ENCODE data around the gene ARMC7. TPM values are rescaled to one million over a fixed set of nuclear protein-coding genes. Genes with fewer than 3 reads are reported as not detected.
A peak's percentile ranks its signal among the peaks of the same experiment; 100 is the strongest.
"Not testable (repeated sequence)": the region's sequence is repeated elsewhere in the genome, so short reads cannot be mapped to it uniquely, and the experiment has no call there.

ARMC7 gene
- total RNA-seq, 4 donors from 2014 or later = 7.5 to 15.5 (median 10.5) TPM

DNA sequence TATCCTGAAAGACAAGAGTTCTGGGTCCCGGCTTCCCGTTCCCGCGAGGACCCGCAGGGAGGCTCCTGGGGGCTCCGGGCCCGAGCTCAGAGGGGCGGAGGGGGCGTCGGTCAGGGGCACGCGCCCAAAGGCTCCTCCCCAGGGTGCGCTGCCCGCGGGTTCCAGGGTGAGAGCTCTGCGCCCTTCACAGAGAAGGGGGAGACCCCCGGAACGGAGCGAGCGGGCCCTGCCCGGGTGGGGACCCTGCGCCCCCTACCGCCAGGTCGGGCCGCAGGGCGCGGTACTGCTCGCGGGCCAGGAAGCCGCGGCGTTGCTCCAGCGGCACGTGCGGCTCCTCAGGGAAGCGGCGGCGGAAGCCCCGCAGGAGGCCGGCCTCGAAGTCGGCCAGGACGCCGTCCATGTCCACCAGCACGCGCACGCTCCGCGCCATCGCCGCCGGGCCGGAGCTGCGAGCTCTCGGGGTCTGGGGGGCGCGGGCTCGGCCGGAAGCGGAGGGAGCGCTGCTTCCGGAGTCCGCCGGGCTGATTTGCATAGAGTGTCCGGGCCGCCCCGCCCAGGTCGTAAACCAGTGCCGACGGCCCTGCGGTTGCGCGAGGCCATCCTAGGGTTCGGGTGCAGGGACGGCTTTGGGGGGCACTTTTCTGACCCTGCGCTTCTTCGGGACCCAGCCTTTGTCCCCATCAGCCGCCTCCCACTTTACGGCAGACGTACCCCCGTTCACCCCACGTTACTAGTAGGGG is 21.7 kb downstream of the ARMC7 start, which contains the start of gene NT5C:
NT5C (minus strand) TSS at position 465 of the 740 bp plus-strand sequence; CDS start at position 430, 35 bp downstream.
- peak; percentile 82 to 91 for DNase-seq (ENCODE audit: low spot score in 2 of 2)
- Histone ChIP-seq H3K27me3 (no peaks in the 10 kb centered on the region), H3K4me1 (peaks cover 24% of the 10 kb centered on the region), H3K9me3 (no peaks in the 10 kb centered on the region), H3K27ac (peak within 1 kb of the TSS; percentile 87), H3K36me3 (peaks cover 17% of the 10 kb centered on the region), H3K4me3 (peak within 1 kb of the TSS; percentile 84)
- TF ChIP-seq CTCF (IDR thresholded peaks at IDR 0.05) (peak; percentile 20 to 70), POLR2A (IDR thresholded peaks at IDR 0.05) (no peak), POLR2AphosphoS5 (IDR thresholded peaks at IDR 0.05) (peak in 1 of 3 donors; percentile 8), EP300 (IDR thresholded peaks at IDR 0.05) (no peak)
- 2% methylated on average over 15 of the region's 82 CpGs for WGBS

DNA sequence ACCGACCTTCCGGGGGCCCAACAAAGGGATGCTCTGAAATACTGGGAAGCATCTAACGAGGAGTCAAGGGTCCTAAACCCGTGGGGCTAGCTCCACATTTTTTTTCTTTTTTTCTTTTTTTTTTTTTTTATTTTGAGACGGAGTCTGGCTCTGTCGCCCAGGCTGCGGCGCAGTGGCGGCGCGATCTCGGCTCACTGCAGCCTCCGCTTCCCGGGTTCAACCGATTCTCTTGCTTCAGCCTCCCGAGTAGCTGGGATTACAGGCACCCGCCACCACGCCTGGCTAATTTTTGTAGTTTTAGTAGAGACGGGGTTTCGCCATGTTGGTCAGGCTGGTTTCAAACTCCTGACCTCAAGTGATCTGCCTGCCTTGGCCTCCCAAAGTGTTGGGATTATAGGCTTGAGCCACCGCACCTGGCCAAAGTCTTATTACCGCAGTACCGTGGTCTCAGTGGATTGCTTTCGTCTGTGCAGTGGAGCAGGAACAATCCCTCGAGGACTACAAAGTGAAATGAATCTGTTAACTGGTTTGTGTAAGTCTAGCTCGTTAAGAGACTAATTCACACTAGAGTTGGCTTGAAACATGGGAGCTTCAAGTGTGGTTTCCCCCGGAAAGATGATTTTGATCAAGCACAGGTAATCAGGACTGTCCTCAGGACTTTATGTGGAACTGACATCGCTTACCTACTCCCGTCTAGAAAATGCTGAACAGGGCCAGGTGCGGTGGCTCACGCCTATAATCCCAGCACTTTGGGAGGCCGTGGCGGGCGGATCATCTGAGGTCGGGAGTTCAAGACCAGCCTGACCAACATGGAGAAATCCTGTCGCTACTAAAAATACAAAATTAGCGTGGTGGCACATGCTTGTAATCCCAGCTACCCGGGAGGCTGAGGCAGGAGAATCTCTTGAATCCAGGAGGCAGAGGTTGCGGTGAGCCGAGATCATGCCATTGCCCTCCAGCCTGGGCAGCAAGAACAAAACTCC is 22.5 kb downstream of the ARMC7 start:
- not testable (repeated sequence) for H3K9me3 ChIP-seq; H3K27me3 ChIP-seq; DNase-seq (ENCODE audit: low spot score in 2 of 2)
- 79% methylated on average over 38 of the region's 40 CpGs for WGBS
- H3K4me3 ChIP-seq = peak overlapping the region; percentile 84
- H3K27ac ChIP-seq = peak overlapping the region; percentile 87
- peaks cover 17% of the 10 kb centered on the region for H3K36me3 ChIP-seq
- peaks cover 24% of the 10 kb centered on the region for H3K4me1 ChIP-seq

GRCh38 chr17:75133001-75133400 is 23.2 kb downstream of the ARMC7 start:
- peaks cover 20% of the 10 kb centered on the region for H3K4me1 ChIP-seq
- 92% methylated on average over 3 of the region's 3 CpGs for WGBS
- H3K36me3 ChIP-seq = peaks cover 17% of the 10 kb centered on the region
- H3K27me3 ChIP-seq = no peaks in the 10 kb centered on the region
- H3K27ac ChIP-seq = no peak overlapping the region
- no peak for TF ChIP-seq EP300 (IDR thresholded peaks at IDR 0.05)
- no peak for TF ChIP-seq POLR2AphosphoS5 (IDR thresholded peaks at IDR 0.05)
- no peak for TF ChIP-seq POLR2A (IDR thresholded peaks at IDR 0.05)
- no peak for TF ChIP-seq CTCF (IDR thresholded peaks at IDR 0.05)
- DNase-seq (ENCODE audit: low spot score in 2 of 2) = no peak
- H3K9me3 ChIP-seq = no peaks in the 10 kb centered on the region
- no peak overlapping the region for H3K4me3 ChIP-seq

DNA sequence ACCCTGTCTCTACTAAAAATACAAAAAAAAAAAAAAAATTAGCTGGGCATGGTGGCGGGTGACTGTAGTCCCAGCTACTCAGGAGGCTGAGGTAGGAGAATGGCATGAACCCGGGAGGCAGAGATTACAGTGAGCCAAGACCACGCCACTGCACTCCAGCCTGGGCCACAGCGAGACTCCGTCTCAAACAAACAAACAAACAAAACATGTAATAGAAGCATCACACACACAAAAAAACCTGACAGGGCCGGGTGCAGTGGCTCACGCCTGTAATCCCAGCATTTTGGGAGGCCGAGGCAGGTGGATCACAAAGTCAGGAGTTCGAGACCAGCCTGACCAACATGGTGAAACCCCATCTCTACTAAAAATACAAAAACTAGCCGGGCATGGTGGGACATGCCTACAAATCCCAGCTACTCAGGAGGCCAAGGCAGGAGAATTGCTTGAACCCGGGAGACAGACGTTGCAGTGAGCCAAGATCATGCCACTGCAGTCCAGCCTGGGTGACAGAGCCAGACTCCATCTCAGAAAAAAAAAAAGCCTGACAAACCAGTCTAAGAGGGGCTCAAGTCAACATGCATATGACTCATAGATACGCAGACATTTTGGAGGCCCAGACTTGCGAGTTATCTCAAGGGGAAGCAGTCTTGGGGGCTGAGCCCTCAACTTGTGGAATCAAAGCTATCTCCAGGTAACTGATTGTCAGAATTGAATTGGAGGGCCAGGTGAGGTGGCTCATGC is 24.0 kb downstream of the ARMC7 start:
- Histone ChIP-seq H3K4me1 (peaks cover 20% of the 10 kb centered on the region), H3K36me3 (peaks cover 14% of the 10 kb centered on the region)
- not testable (repeated sequence) for H3K27me3 ChIP-seq; DNase-seq (ENCODE audit: low spot score in 2 of 2); H3K4me3 ChIP-seq; H3K27ac ChIP-seq; H3K9me3 ChIP-seq
- 85% methylated on average over 14 of the region's 14 CpGs for WGBS

GRCh38 chr17:75135452-75135851 is 25.7 kb downstream of the ARMC7 start:
- no peak overlapping the region for H3K27ac ChIP-seq
- H3K4me3 ChIP-seq = no peak overlapping the region
- peaks cover 15% of the 10 kb centered on the region for H3K4me1 ChIP-seq
- H3K27me3 ChIP-seq = no peaks in the 10 kb centered on the region
- 70% methylated on average over 5 of the region's 5 CpGs for WGBS
- DNase-seq (ENCODE audit: low spot score in 2 of 2) = no peak
- no peaks in the 10 kb centered on the region for H3K9me3 ChIP-seq
- TF ChIP-seq POLR2AphosphoS5 (IDR thresholded peaks at IDR 0.05) (no peak), CTCF (IDR thresholded peaks at IDR 0.05) (no peak), EP300 (IDR thresholded peaks at IDR 0.05) (no peak), POLR2A (IDR thresholded peaks at IDR 0.05) (no peak)
- no peaks in the 10 kb centered on the region for H3K36me3 ChIP-seq

Measured in suprapubic skin (tissue), 4 donors.